ENCODE results near the gene THG1L. TPM values are rescaled to one million over a fixed set of nuclear protein-coding genes. Genes with fewer than 3 reads are reported as not detected.

The THG1L gene
- total RNA-seq, 1 donor from 2014 or later = 4.1 TPM

GRCh38 chr5:157747173-157747740, 16.0 kb downstream of the THG1L start:
- no peak for ATAC-seq (ENCODE audit: poor library complexity)
- intact Hi-C loops (cut with DNase I) = no loop called here
- no peak for DNase-seq

GRCh38 chr5:157747766-157748700, 16.8 kb downstream of the THG1L start:
- intact Hi-C loops (cut with DNase I) = no loop called here

GRCh38 chr5:157748760-157749461, 17.7 kb downstream of the THG1L start:
- DNase-seq = no peak
- intact Hi-C loops (cut with DNase I) = no loop called here
- ATAC-seq (ENCODE audit: poor library complexity) = no peak

More at GRCh38 chr5:157747766-157748700, 16.8 kb downstream of the THG1L start:
- ATAC-seq (ENCODE audit: poor library complexity) = no peak
- DNase-seq = no peak

GRCh38 chr5:157749462-157749799, 18.2 kb downstream of the THG1L start:
- intact Hi-C loops (cut with DNase I) = no loop called here
- ATAC-seq (ENCODE audit: poor library complexity) (no peak), DNase-seq (no peak)

GRCh38 chr5:157750320-157750719, 19.1 kb downstream of the THG1L start:
- DNase-seq (no peak), ATAC-seq (ENCODE audit: poor library complexity) (no peak)
- intact Hi-C loops (cut with DNase I) = no loop called here

GRCh38 chr5:157756122-157756521, 24.9 kb downstream of the THG1L start:
- DNase-seq (no peak), ATAC-seq (ENCODE audit: poor library complexity) (no peak)
- intact Hi-C loops (cut with DNase I) = no loop called here

- no peak for ATAC-seq (ENCODE audit: poor library complexity)
- intact Hi-C loops (cut with DNase I) = no loop called here
- DNase-seq = no peak
Observed at GRCh38 chr5:157758706-157759105, 27.5 kb downstream of the THG1L start.

- ATAC-seq (ENCODE audit: poor library complexity) (peak; percentile 86), DNase-seq (no peak)
- intact Hi-C loops (cut with DNase I) = no loop called here
Observed at GRCh38 chr5:157761690-157762621, 30.7 kb downstream of the THG1L start.

GRCh38 chr5:157764531-157764930, 33.3 kb downstream of the THG1L start:
- intact Hi-C loops (cut with DNase I) = no loop called here
- ATAC-seq (ENCODE audit: poor library complexity) (no peak), DNase-seq (no peak)

- intact Hi-C loops (cut with DNase I) = no loop called here
- DNase-seq = no peak
- no peak for ATAC-seq (ENCODE audit: poor library complexity)
Observed at GRCh38 chr5:157766442-157766841, 35.2 kb downstream of the THG1L start.

- intact Hi-C loops (cut with DNase I) = no loop called here
- ATAC-seq (ENCODE audit: poor library complexity) (no peak), DNase-seq (no peak)
Observed at GRCh38 chr5:157766902-157767301, 35.7 kb downstream of the THG1L start.

GRCh38 chr5:157767689-157768088, 36.5 kb downstream of the THG1L start:
- ATAC-seq (ENCODE audit: poor library complexity) (no peak), DNase-seq (no peak)
- intact Hi-C loops (cut with DNase I) = no loop called here

- intact Hi-C loops (cut with DNase I) = no loop called here
- DNase-seq (no peak), ATAC-seq (ENCODE audit: poor library complexity) (no peak)
Observed at GRCh38 chr5:157770665-157771064, 39.4 kb downstream of the THG1L start.

- no peak for ATAC-seq (ENCODE audit: poor library complexity)
- DNase-seq = no peak
- intact Hi-C loops (cut with DNase I) = no loop called here
Observed at GRCh38 chr5:157772127-157772526, 40.9 kb downstream of the THG1L start.

GRCh38 chr5:157778121-157778805, 47.0 kb downstream of the THG1L start:
- intact Hi-C loops (cut with DNase I) = no loop called here

GRCh38 chr5:157779221-157779620, 48.0 kb downstream of the THG1L start:
- intact Hi-C loops (cut with DNase I) = no loop called here
- no peak for ATAC-seq (ENCODE audit: poor library complexity)
- no peak for DNase-seq

More at GRCh38 chr5:157778121-157778805, 47.0 kb downstream of the THG1L start:
- DNase-seq (no peak), ATAC-seq (ENCODE audit: poor library complexity) (no peak)

GRCh38 chr5:157785801-157786200, 54.6 kb downstream of the THG1L start:
- intact Hi-C loops (cut with DNase I) = no loop called here
- DNase-seq = no peak

More at GRCh38 chr5:157785801-157786200, 54.6 kb downstream of the THG1L start:
- no peak for ATAC-seq (ENCODE audit: poor library complexity)
